Sciatic nerve (tissue), 2 donors: ENCODE results near the gene CNOT4. TPM values are rescaled to one million over a fixed set of nuclear protein-coding genes. Genes with fewer than 3 reads are reported as not detected.

Experiments used
- ATAC-seq: fragments of 200-7000 bp; cut with Tn5 transposase; one replicate; pipeline ENCODE4 v1.9.1; 2020; ENCODE audit warnings: mild to moderate bottlenecking, moderate library complexity
- DNase-seq: peaks from one replicate; pipeline ENCODE4 v3.0.0-alpha.2; 2020; ENCODE audit warnings: low spot score
- intact Hi-C: fragments of 100-400 bp; cut with DNase I; formaldehyde crosslinking; loops from one replicate; pipeline ENCODE4 v1.14.2; 2022
- total RNA-seq: library from RNA; stranded (reverse); fragmentation: NEBNext Ultra II Directional; extraction: Animal tissue kit (Norgen Biotek cat#: 25700); gene quantifications from one replicate; pipeline ENCODE4 v1.2.1, GENCODE V29; 2021
- donor health status: DM: no; HTN: no; CAD: no.
- donor health status: DM: no; HTN: no; CAD: no.

The CNOT4 gene
- total RNA-seq, 1 donor from 2014 or later, result 42.9 TPM

DNA sequence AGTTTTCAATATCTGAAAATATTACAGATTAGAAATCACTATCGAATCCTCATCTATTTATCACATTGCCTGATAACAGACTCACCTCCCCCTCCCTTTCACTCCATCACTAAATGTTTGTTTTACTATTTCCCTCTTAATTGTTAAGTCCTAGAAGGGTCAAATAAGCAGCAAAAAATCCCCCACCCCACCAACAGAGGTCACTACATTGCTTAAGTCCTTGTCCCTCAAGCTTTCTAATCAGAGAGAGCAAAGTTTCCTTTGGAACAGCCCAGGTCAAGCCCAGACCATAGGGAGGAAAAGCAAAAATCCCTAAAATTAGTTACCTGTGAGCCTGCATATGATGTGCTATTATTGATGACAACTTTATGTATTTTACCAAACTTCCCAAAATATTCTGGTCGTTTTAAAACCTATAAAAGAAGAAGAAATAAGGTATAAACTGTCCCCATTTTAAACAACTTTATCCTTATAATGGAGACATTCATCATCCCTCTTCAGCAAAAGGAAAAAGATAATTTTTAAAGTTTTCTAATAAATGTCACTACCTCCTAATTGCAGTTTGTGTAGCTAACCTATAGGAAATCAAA is 95.0 kb downstream of the CNOT4 start:
- DNase-seq (no peak), ATAC-seq (no peak)
- intact Hi-C loops, result no loop called here

DNA sequence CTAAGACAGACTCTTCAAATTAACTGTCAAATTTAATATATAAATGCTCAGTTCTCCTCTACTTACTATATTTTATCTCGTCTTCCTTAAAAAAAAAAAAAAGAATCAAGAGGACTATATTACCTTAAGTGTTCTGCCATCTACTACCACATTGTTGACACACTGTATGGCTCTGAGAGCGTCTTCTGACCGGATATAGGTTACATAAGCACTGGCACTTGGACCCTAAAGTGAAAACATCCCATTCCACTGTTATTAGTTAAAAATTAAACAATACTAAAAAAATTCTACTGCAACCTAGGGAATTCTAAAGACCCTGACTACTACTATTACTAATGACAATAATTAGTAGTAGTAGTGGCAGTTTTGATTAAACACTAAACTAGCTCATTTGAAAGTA is 95.7 kb downstream of the CNOT4 start:
- no peak for DNase-seq
- no peak for ATAC-seq
- intact Hi-C loops, result no loop called here

DNA sequence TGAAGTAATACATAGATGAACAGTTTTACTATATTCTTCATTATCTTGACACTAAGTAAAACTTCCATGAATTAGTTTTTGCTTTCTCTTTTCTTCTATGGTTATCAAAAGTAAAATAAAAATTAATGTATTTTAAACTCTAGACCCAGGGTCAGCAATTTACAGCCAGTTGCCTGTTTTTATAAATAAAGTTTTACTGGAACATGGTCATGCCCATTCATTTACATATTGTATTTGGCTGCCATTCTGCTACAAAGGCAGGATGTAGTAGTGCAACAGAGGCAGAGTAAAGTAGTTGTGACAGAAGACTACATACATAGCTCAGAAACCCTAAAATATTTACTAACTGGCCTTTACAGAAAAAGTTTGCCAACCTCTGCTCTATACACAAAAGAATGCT is 98.8 kb downstream of the CNOT4 start:
- DNase-seq (no peak), ATAC-seq (no peak)
- intact Hi-C loops, result no loop called here

DNA sequence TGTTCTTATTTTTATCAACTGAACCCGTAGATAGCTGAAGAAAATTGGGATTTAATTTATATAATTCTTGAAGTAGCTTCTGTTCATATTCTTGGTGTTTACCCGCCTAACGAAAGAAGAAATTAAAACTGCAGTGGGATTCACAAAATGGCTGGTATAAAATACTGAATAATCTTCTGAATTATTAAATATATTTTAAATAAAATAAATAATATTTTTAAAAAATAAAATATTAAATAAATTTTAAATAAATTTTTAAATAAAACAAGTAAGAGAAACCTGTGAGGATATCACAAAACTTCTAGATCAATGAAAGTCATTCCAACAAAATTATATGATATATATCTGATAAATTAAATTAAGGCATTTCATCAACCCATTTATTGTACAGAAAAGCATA is 99.4 kb downstream of the CNOT4 start:
- DNase-seq, result no peak
- intact Hi-C loops, result no loop called here
- ATAC-seq, result no peak

DNA sequence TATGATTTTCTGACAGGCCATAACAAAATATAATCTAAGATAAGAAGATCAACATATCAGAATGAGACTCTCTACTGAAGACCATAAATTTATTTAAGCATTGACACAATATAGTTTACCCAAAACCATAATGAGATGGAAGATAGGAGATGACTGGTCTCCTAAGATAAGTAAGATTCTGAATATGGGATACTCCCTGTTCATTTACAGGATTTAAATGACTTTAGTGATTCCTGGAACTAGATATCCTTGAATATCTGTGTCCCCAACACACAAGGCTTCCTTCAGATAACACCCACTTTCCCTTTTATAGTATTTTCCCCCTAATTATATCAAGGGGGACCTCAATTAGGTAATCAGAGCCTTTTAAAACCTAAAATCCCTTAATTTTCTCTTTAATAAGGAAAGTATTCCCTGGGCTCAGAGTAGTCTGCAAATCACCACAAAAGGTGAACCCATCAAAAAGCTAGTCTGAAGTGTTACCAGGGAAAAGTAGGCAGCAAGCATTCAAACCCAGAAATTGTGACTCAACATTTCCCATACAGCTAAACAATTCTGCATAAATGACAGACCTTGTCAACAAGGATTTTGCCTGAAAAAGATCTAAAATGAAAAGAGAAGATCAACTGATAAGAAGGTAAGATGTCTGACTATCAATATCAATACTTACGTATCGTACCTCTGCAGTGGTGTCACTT is 99.9 kb downstream of the CNOT4 start:
- no peak for ATAC-seq
- no peak for DNase-seq
- intact Hi-C loops, result no loop called here

DNA sequence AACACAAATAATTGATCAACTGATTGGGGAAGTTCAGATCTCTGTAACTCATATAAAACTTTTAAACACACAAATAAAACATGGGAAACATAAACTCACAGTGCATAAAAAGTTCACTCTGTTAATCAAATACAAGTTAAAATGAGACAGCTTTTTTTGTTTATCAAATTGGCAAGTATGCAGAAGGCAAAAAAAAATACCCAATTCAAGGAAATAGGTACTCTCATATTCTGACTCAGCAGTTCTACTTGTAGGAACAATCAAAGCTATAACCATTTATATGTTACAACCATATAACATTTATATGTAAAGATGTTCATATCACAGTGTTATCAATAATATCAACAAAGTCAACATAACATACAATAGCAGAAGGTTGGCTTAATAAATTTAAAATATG is 102.0 kb downstream of the CNOT4 start:
- intact Hi-C loops, result no loop called here
- no peak for DNase-seq

DNA sequence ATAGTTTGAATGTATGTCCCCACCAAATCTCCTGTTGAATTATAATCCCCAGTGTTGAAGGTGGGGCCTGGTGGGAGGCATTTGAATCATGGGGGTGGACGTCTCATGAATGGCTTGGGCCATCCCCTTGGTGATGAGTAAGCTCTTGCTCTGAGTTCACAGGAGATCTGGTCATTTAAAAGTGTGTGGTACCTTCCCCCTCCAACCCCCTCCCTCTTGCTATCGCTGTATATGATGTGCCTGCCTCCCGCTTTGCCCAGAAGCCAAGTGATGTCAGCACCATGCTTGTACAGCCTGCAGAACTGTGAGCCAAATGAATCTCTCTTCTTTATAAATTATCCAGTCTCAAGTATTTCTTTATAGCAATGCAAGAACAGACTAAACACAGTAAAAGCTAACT is 103.0 kb downstream of the CNOT4 start:
- no peak for DNase-seq
- no peak for ATAC-seq
- intact Hi-C loops, result no loop called here

More for the DNA sequence above, 102.0 kb downstream of the CNOT4 start:
- no peak for ATAC-seq

DNA sequence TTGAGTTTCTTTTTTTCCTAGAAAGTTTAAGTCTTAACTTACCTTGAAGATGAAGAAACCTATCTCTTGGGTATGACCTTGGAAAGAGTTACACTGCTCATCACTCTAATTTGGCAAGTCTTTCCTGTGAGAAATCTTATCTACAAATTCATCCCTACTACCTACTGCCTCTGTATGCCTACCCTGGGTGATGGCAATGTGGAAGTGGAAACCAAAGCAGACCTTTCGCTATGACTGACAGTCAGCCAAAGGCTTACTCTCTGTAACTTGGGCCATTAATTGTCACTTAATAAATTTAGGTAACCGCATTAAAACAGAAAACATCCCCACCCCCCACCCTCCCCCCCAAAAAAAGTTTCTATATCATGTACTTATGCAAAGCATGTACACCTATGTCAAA is 103.9 kb downstream of the CNOT4 start:
- ATAC-seq, result no peak
- intact Hi-C loops, result no loop called here
- no peak for DNase-seq

DNA sequence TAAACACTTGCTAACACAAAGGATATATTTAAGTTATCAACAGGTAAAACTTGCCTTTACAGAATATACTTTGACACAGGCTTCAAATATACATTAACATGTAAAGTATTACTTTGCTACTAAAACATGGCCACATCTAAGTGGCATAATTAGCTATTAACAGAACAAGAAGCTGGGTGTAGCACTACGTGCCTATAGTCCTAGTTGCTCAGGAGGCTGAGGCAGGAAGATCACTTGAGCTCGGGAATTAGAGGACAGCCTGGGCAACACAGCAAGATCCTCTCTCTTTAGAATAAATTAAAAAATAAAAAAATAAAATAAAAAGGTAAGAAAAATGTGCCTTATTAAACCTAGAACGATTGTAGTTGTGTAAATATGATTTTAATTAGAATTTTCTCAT is 106.6 kb downstream of the CNOT4 start:
- ATAC-seq (no peak), DNase-seq (no peak)

DNA sequence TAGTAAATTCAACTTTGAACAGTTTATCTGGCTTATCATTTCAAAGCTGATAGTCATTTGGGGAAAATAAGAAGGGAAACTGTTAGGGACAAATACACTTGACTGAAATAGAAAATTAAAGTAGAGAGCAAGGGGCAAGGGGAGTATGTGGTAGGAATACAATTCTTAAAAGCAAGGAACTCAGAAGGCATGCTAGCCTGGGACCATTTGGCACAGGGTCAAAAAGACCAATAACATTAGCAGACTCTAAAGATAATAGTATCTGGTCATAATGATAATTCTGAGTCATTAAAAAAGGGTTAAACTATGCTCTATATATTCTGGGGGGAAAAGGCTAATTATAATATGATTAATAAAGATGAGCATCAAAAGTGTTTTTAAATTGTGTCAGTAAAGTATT is 112.2 kb downstream of the CNOT4 start:
- ATAC-seq, result no peak
- DNase-seq, result no peak
- intact Hi-C loops, result no loop called here

More for the DNA sequence above, 106.6 kb downstream of the CNOT4 start:
- intact Hi-C loops, result no loop called here

DNA sequence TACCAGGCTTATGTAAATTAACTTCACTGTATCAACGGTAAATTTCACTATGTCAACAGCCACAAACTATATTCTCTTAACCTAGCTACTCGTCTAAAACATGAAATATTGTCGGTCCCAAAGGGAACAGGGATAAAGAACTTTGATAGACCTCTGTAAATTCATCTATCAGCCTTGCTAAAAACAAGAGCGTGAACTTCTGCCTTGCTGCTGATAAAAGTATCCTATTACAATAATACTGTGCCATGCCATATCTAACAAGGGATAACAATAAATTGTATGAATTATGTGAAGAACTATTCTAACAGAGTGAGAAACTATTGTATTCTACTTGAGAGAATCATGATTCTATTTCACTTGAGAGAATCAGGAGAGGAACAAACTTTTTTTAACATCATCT is 117.2 kb downstream of the CNOT4 start:
- ATAC-seq (no peak), DNase-seq (no peak)
- intact Hi-C loops, result no loop called here

DNA sequence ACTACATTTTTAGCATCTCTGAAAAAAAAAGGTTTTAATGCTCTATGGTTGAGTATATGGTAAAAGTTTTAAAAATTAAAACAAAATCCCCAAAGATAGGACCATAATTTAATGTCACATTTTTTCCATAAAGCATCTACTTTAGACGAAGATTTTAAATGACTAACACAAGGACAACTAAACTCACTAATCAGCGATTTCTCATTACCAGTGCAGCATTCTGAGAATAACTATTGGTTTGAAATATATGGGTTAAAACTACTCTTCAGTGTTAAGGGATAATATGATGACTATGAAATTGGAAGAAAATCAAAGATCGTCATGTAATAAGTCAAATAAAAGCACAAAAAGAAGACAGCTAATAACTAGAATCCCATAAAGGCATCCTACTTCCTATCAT is 118.4 kb downstream of the CNOT4 start:
- ATAC-seq (no peak), DNase-seq (no peak)
- intact Hi-C loops, result no loop called here

DNA sequence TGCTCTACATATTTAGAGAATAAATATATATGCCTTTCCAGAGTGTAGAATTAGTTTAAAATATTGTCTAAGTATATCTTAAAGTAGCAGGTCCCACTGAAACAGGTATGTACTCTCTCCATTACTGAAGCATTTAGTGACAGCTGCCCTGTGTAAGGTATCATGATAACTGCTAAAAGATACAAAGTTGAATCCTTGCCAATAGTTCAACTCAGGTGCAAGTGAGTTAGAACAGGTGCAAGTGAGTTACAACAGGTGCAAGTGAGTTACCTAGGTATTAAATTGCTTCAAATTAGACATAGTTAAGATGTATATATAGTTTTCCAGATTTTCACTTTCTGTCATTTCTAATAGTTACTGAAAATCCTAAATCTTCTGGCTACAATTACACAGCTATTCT is 119.1 kb downstream of the CNOT4 start:
- DNase-seq, result no peak
- no peak for ATAC-seq
- intact Hi-C loops, result no loop called here

DNA sequence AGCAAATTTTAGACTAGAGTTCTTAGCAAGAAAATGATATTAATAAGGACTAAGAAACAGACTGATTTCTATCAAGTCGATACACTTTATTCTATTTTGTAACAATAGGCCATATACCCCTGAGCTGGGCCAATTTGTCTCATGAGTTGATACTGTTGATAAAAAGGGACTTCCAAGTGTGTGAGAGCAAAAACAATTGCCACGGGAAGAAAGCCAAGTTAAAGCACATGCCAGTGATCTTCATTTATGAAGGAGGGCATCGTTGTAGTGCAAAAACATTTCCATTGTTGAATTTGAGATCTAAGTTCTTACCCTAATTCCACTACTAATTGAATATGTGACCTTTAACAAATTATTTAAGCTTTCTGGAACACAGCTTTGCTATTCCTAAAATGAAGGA is 119.9 kb downstream of the CNOT4 start:
- ATAC-seq (no peak), DNase-seq (no peak)
- intact Hi-C loops, result no loop called here

DNA sequence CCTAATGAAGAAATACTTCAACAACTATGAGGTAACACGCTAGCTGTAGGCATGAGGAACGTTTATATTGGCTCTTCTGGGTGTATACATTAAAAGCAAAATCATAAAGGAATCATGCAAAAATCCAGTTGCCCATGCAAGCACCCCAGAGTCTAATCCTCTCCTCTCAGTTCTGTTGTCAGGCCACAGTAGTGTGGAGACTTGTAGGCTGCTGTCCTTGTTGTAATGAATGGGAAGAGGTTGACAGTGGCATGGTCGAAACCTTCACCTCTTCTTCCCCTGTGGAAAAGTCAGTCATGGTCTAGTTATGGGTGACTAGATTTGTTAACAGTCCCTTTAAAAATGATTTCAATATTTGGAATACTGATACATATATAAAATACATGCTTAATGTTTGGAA is 121.3 kb downstream of the CNOT4 start:
- ATAC-seq (no peak), DNase-seq (no peak)
- intact Hi-C loops, result no loop called here

DNA sequence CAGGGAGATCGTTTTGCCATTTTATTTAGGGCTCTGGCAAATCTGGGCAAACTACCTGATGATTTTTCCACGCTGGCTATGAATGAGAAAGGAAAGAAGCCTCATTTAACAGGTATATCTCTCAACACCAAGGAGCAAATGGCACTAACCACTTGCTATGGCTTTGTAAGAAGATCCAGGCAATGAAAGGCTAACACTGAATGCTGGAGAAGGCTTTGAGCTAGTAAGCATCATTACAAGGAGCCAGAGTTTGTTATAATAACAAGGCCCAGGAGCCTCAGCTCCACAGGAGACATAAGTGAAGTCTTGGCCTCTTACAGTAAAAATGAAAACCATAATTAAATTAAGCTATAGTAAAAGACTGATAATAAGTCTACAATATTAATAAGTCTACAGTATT is 123.1 kb downstream of the CNOT4 start:
- ATAC-seq, result no peak
- intact Hi-C loops, result no loop called here
- DNase-seq, result no peak

DNA sequence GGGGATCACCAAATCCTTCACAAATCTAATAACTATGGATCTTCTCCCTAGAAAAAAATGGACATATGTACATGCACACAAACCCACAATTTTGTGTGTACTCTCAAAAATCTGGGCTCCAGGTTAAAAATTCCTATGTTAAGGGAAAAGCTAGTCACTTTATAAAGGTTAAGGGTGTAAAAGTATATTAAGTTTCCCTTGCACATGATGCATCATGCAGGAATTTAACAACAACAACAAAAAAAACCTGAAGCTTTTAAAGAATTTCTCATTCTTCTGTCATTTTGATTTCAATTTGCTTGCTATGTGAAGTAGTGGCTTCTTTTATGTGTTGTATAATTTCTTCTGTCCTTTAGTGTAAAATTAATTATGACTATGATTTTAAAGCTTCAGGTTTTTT is 123.7 kb downstream of the CNOT4 start:
- intact Hi-C loops, result no loop called here
- ATAC-seq (no peak), DNase-seq (no peak)

DNA sequence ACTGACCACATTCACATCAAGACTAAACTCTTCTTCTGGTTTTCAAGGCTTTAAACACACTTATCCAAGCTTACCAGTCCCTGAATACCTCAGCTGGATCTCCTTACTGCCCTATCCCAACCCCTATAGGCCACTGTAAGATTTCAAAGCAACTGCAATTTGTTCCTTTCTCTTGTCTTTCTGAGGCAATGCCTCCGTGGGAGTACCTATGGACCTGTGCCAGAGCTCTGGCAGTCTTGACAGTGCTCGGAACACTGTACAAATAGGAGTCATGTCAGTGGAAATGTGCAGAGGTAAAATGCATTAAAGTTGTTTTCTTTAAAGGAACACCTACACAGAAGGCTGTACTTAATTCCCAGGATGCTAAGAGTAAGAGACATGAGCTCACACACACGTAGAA is 124.7 kb downstream of the CNOT4 start:
- ATAC-seq (peak; percentile 50), DNase-seq (no peak)
- intact Hi-C loops, result no loop called here

DNA sequence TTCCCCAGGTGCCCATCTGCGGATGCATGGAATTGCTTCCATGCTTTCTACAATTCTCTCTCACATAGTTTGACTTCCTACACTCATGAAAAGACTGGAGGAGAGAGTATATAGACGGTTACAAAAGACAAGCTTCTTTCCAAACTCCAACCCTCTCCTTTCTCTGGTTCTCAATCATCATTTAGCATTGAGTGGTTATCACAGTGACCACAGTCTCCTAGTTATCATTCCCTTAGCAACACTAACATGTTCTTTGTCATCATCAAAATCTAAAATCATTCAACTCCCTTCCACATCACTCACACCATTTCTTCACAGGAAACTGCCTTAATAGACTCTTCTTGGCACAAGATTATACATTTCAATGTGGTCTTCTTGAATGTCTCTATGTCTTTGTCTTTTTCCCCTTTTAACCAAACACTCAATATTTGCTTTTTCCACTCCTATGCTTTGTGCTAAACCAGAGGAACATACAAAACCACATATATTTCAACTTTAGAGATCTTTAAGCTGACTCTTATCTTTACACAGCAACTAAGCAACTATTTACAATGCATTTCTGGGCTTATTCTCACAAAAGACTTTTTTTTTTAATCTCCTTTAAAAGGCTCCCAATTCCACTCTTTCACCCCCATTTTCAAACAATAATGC is 126.3 kb downstream of the CNOT4 start:
- DNase-seq (no peak), ATAC-seq (no peak)
- intact Hi-C loops, result no loop called here

DNA sequence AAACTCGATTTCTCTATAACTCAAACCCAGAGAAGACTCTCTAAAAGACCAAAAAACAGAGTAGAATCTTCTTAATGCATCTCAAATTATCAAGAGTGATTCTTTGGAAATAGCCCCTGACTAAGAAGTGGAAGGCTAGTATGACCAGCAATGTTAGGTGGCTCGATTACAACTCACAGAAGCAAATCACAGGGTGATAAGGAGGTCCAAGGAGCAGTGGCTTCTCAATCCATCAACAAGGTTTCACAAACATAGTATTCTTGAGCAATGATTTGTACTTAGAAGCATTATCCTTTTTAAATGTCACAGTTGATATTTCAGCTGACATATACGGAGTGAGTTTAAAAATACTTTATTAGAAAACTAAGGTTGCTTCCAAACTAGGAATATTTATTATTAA is 127.7 kb downstream of the CNOT4 start:
- ATAC-seq (no peak), DNase-seq (no peak)
- intact Hi-C loops, result no loop called here

DNA sequence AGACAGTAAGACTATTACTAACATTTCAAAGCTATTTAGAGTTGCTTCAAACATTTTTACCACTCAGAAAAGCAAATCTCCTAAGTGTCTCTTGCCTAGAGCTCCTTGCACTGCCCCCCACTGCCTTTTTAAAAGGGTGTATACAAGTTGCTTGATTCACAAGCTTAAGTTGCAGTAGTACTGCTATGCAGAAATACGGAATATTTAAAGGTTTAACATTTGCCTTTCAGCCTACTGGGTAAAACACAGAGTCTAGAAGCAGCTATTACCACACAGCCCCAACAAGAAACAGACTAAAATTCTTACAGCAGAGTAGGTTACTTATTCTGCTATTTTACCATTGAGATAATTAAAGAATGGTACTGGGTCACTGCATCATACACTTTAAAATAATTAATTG is 128.5 kb downstream of the CNOT4 start:
- intact Hi-C loops, result no loop called here
- ATAC-seq (no peak), DNase-seq (no peak)
